ENCODE data around the gene PMVK. TPM values are rescaled to one million over a fixed set of nuclear protein-coding genes. Genes with fewer than 3 reads are reported as not detected.

Gene PMVK
- total RNA-seq, 2 donors from 2014 or later, result 32.4 to 34.6 TPM

- Mint-ChIP-seq H3K27me3 (ENCODE audit: low read depth) (no peaks in the 10 kb centered on the region), H3K4me1 (ENCODE audit: low read depth) (peaks cover 52% of the 10 kb centered on the region), H3K4me3 (peak within 1 kb of the TSS; percentile 92 to 94), H3K9me3 (no peaks in the 10 kb centered on the region), H3K27ac (peak within 1 kb of the TSS; percentile 92), H3K36me3 (ENCODE audit: insufficient read depth in 2 of 2) (peaks cover 2 to 9% of the 10 kb centered on the region in 2 donors)
- ATAC-seq (replicated peaks in 1 of 2) (peak; percentile 91), DNase-seq (peak; percentile 89 to 92)
These were observed 25.0 kb upstream of the PMVK start, which contains the start of gene PYGO2 for GRCh38 chr1:154961207-154962155. Gene PYGO2 (minus strand): TSS chr1:154961782. CDS start chr1:154961576, 206 bp downstream.

- H3K27ac Mint-ChIP-seq, result peak overlapping the region; percentile 89
- DNase-seq, result no peak
- H3K4me1 Mint-ChIP-seq (ENCODE audit: low read depth), result peaks cover 61% of the 10 kb centered on the region
- H3K9me3 Mint-ChIP-seq, result no peaks in the 10 kb centered on the region
- ATAC-seq (replicated peaks in 1 of 2), result no peak
- H3K27me3 Mint-ChIP-seq (ENCODE audit: low read depth), result no peaks in the 10 kb centered on the region
- peaks cover under 1 to 9% of the 10 kb centered on the region in 2 donors for H3K36me3 Mint-ChIP-seq (ENCODE audit: insufficient read depth in 2 of 2)
- H3K4me3 Mint-ChIP-seq, result peak overlapping the region; percentile 92 to 94
These were observed 24.1 kb upstream of the PMVK start for GRCh38 chr1:154960446-154961136.

- peaks cover 73% of the 10 kb centered on the region for H3K4me1 Mint-ChIP-seq (ENCODE audit: low read depth)
- H3K27ac Mint-ChIP-seq, result no peak overlapping the region
- H3K9me3 Mint-ChIP-seq, result no peaks in the 10 kb centered on the region
- H3K36me3 Mint-ChIP-seq (ENCODE audit: insufficient read depth in 2 of 2), result peaks cover 0 to 9% of the 10 kb centered on the region in 2 donors
- no peak for ATAC-seq (replicated peaks in 1 of 2)
- H3K4me3 Mint-ChIP-seq, result peak overlapping the region; percentile 59 to 92
- no peak for DNase-seq
- no peaks in the 10 kb centered on the region for H3K27me3 Mint-ChIP-seq (ENCODE audit: low read depth)
These were observed 22.9 kb upstream of the PMVK start for GRCh38 chr1:154959426-154959780.

- DNase-seq, result no peak
- H3K4me3 Mint-ChIP-seq, result peak overlapping the region in 1 of 2 donors; percentile 14
- H3K4me1 Mint-ChIP-seq (ENCODE audit: low read depth), result peaks cover 77% of the 10 kb centered on the region
- H3K27me3 Mint-ChIP-seq (ENCODE audit: low read depth), result no peaks in the 10 kb centered on the region
- no peaks in the 10 kb centered on the region for H3K9me3 Mint-ChIP-seq
- peak overlapping the region; percentile 48 for H3K27ac Mint-ChIP-seq
- ATAC-seq (replicated peaks in 1 of 2), result no peak
- peaks cover 0 to 9% of the 10 kb centered on the region in 2 donors for H3K36me3 Mint-ChIP-seq (ENCODE audit: insufficient read depth in 2 of 2)
These were observed 22.3 kb upstream of the PMVK start for GRCh38 chr1:154958681-154959425.

GRCh38 chr1:154958036-154958435 is 21.5 kb upstream of the PMVK start:
- Mint-ChIP-seq H3K4me3 (no peak overlapping the region), H3K36me3 (ENCODE audit: insufficient read depth in 2 of 2) (peaks cover 0 to 9% of the 10 kb centered on the region in 2 donors), H3K4me1 (ENCODE audit: low read depth) (peaks cover 77% of the 10 kb centered on the region), H3K27me3 (ENCODE audit: low read depth) (no peaks in the 10 kb centered on the region), H3K27ac (peak overlapping the region; percentile 48), H3K9me3 (no peaks in the 10 kb centered on the region)
- no peak for DNase-seq
- no peak for ATAC-seq (replicated peaks in 1 of 2)

GRCh38 chr1:154957091-154957657 is 20.7 kb upstream of the PMVK start:
- no peaks in the 10 kb centered on the region for H3K27me3 Mint-ChIP-seq (ENCODE audit: low read depth)
- peak overlapping the region; percentile 7 for H3K27ac Mint-ChIP-seq
- peaks cover 78% of the 10 kb centered on the region for H3K4me1 Mint-ChIP-seq (ENCODE audit: low read depth)
- H3K36me3 Mint-ChIP-seq (ENCODE audit: insufficient read depth in 2 of 2), result peaks cover 0 to 5% of the 10 kb centered on the region in 2 donors
- no peak for ATAC-seq (replicated peaks in 1 of 2)
- H3K4me3 Mint-ChIP-seq, result peak overlapping the region; percentile 11 to 37
- no peaks in the 10 kb centered on the region for H3K9me3 Mint-ChIP-seq
- no peak for DNase-seq

GRCh38 chr1:154956544-154956941 is 20.0 kb upstream of the PMVK start:
- ATAC-seq (replicated peaks in 1 of 2) (no peak), DNase-seq (no peak)
- peaks cover 84% of the 10 kb centered on the region for H3K4me1 Mint-ChIP-seq (ENCODE audit: low read depth)
- H3K27me3 Mint-ChIP-seq (ENCODE audit: low read depth), result no peaks in the 10 kb centered on the region
- peaks cover 0 to 4% of the 10 kb centered on the region in 2 donors for H3K36me3 Mint-ChIP-seq (ENCODE audit: insufficient read depth in 2 of 2)
- no peaks in the 10 kb centered on the region for H3K9me3 Mint-ChIP-seq
- peak overlapping the region; percentile 93 to 99 for H3K4me3 Mint-ChIP-seq
- peak overlapping the region; percentile 82 for H3K27ac Mint-ChIP-seq

GRCh38 chr1:154955718-154956543 is 19.4 kb upstream of the PMVK start, which contains the start of gene PBXIP1:
Gene PBXIP1 (minus strand): TSS chr1:154956099. CDS start chr1:154953721, 2,378 bp downstream.
- H3K27me3 Mint-ChIP-seq (ENCODE audit: low read depth), result no peaks in the 10 kb centered on the region
- peaks cover 0 to 4% of the 10 kb centered on the region in 2 donors for H3K36me3 Mint-ChIP-seq (ENCODE audit: insufficient read depth in 2 of 2)
- peaks cover 89% of the 10 kb centered on the region for H3K4me1 Mint-ChIP-seq (ENCODE audit: low read depth)
- ATAC-seq (replicated peaks in 1 of 2) (peak; percentile 65 to 67), DNase-seq (peak; percentile 84 to 86)
- H3K4me3 Mint-ChIP-seq, result peak within 1 kb of the TSS; percentile 93 to 99
- peak within 1 kb of the TSS; percentile 82 for H3K27ac Mint-ChIP-seq
- H3K9me3 Mint-ChIP-seq, result no peaks in the 10 kb centered on the region

- H3K4me3 Mint-ChIP-seq, result peak overlapping the region; percentile 93 to 99
- ATAC-seq (replicated peaks in 1 of 2) (peak; percentile 86 to 89), DNase-seq (peak; percentile 82 to 87)
- H3K27me3 Mint-ChIP-seq (ENCODE audit: low read depth), result no peaks in the 10 kb centered on the region
- peaks cover 89% of the 10 kb centered on the region for H3K4me1 Mint-ChIP-seq (ENCODE audit: low read depth)
- H3K36me3 Mint-ChIP-seq (ENCODE audit: insufficient read depth in 2 of 2), result peaks cover 0 to 4% of the 10 kb centered on the region in 2 donors
- H3K27ac Mint-ChIP-seq, result peak overlapping the region; percentile 82
- no peaks in the 10 kb centered on the region for H3K9me3 Mint-ChIP-seq
These were observed 18.7 kb upstream of the PMVK start for GRCh38 chr1:154955039-154955717.

- peaks cover 82% of the 10 kb centered on the region for H3K4me1 Mint-ChIP-seq (ENCODE audit: low read depth)
- no peaks in the 10 kb centered on the region for H3K9me3 Mint-ChIP-seq
- H3K27ac Mint-ChIP-seq, result peak overlapping the region; percentile 82
- ATAC-seq (replicated peaks in 1 of 2), result no peak
- no peaks in the 10 kb centered on the region for H3K36me3 Mint-ChIP-seq (ENCODE audit: insufficient read depth in 2 of 2)
- H3K27me3 Mint-ChIP-seq (ENCODE audit: low read depth), result no peaks in the 10 kb centered on the region
- H3K4me3 Mint-ChIP-seq, result peak overlapping the region; percentile 93 to 99
- no peak for DNase-seq
These were observed 18.0 kb upstream of the PMVK start for GRCh38 chr1:154954541-154954940.

- Mint-ChIP-seq H3K4me1 (ENCODE audit: low read depth) (peaks cover 80% of the 10 kb centered on the region), H3K27me3 (ENCODE audit: low read depth) (no peaks in the 10 kb centered on the region), H3K4me3 (peak overlapping the region; percentile 93 to 99), H3K27ac (peak overlapping the region; percentile 82), H3K36me3 (ENCODE audit: insufficient read depth in 2 of 2) (no peaks in the 10 kb centered on the region), H3K9me3 (no peaks in the 10 kb centered on the region)
- ATAC-seq (replicated peaks in 1 of 2), result no peak
- no peak for DNase-seq
These were observed 17.1 kb upstream of the PMVK start for GRCh38 chr1:154953611-154954038.
